Testis (tissue), 3 donors: ENCODE results near the gene P2RX6. TPM values are rescaled to one million over a fixed set of nuclear protein-coding genes. Genes with fewer than 3 reads are reported as not detected.

ENCODE experiments used
- DNase-seq: peaks from one replicate; pipeline ENCODE4 v3.0.0-alpha.2; 2019
- H3K27ac ChIP-seq, 2 donors: fragments of 200-600 bp; sonication (generic); one replicate each; pipeline ENCODE4 v1.5.1; 2019
- H3K27me3 ChIP-seq: fragments of 200-600 bp; sonication (generic); one replicate; pipeline ENCODE4 v1.5.1; 2019
- H3K36me3 ChIP-seq: fragments of 200-600 bp; sonication (generic); one replicate; pipeline ENCODE4 v1.5.1; 2017; ENCODE audit warnings: low read depth; ENCODE audit errors: missing control alignments
- H3K4me1 ChIP-seq: fragments of 200-600 bp; sonication (generic); one replicate; pipeline ENCODE4 v1.5.1; 2019
- H3K4me3 ChIP-seq, 2 donors: fragments of 200-600 bp; sonication (generic); one replicate each; pipeline ENCODE4 v1.5.1; 2017 to 2019
- H3K9me3 ChIP-seq: fragments of 200-600 bp; sonication (generic); one replicate; pipeline ENCODE4 v1.5.1; 2017
- POLR2A ChIP-seq: fragments of 450-650 bp; IDR thresholded peaks from one replicate; pipeline ENCODE4 v1.6.1; 2017; ENCODE audit warnings: antibody characterized with exemption, mild to moderate bottlenecking, moderate library complexity
- WGBS, 2 donors: methylation state at CpG; one replicate each; pipeline ENCODE4 v1.1.5; 2018; 5-methylcytosine and 5-hydroxymethylcytosine counted together
- intact Hi-C: fragments of 100-400 bp; cut with DNase I; formaldehyde crosslinking; loops from one replicate; pipeline ENCODE4 v1.15.1; 2023; ENCODE audit warnings: low total_unique reads
- polyA plus RNA-seq: library from polyadenylated mRNA; stranded (reverse); fragments of 350-450 nt; fragmentation: Illumina TruSeq; extraction: RNeasy Lipid Tissue Mini Kit (QIAGEN cat#74804); gene quantifications from one replicate; pipeline ENCODE4 v1.2.3, GENCODE V29; 2014; ENCODE audit warnings: low read depth, low replicate concordance; ENCODE audit not compliant: insufficient read depth
- total RNA-seq, 2 donors: library from RNA; depleted of rRNA; stranded (reverse); fragments of >200 nt; gene quantifications; one replicate each; pipeline ENCODE4 v1.2.3, GENCODE V29; 2016
- TF ChIP-seq, protein P1 (sequence below), 3 experiments: fragments of 450-650 bp in 2 of 3; fragments of 200-600 bp in 1 of 3; sonication (generic) in 1 of 3; IDR thresholded peaks; one replicate each; pipeline ENCODE4 v1.5.1; 2016 to 2019; ENCODE audit warnings: antibody characterized with exemption in 3 of 3, mild to moderate bottlenecking in 2 of 3, moderate library complexity in 1 of 3

The P2RX6 gene
- total and polyA plus RNA-seq, 3 donors from 2014 or later: 5.2 to 24.0 (median 7.0) TPM

DNA sequence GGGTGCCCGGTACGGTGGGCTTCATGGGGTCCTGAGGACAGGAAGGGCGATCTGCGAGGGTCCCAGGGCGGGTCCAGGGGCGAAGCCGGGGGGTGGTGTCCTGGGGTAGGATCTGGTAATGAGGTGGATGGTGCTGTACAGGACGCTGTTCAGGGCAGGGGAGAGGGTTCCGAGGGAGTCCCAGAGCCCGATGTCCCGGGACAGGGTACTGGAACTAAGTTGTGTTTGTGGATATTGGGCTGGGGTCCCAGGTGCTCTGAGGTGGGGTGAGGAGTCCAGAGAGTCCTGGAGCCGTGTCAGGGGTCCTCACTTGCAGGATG, 32.4 kb upstream of the P2RX6 start:
- Histone ChIP-seq H3K27me3 (no peaks in the 10 kb centered on the region), H3K9me3 (no peaks in the 10 kb centered on the region), H3K4me3 (peak overlapping the region; percentile 69 to 86), H3K4me1 (peaks cover 21% of the 10 kb centered on the region), H3K27ac (peak overlapping the region; percentile 75 to 95), H3K36me3 (no peaks in the 10 kb centered on the region)
- DNase-seq: no peak
- intact Hi-C loops: no loop called here
- TF ChIP-seq, protein P1, sequence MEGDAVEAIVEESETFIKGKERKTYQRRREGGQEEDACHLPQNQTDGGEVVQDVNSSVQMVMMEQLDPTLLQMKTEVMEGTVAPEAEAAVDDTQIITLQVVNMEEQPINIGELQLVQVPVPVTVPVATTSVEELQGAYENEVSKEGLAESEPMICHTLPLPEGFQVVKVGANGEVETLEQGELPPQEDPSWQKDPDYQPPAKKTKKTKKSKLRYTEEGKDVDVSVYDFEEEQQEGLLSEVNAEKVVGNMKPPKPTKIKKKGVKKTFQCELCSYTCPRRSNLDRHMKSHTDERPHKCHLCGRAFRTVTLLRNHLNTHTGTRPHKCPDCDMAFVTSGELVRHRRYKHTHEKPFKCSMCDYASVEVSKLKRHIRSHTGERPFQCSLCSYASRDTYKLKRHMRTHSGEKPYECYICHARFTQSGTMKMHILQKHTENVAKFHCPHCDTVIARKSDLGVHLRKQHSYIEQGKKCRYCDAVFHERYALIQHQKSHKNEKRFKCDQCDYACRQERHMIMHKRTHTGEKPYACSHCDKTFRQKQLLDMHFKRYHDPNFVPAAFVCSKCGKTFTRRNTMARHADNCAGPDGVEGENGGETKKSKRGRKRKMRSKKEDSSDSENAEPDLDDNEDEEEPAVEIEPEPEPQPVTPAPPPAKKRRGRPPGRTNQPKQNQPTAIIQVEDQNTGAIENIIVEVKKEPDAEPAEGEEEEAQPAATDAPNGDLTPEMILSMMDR (IDR thresholded peaks at IDR 0.05): no peak
- no peak for TF ChIP-seq POLR2A
- WGBS, 2 donors: 0 to 2% methylated on average over 7 to 12 of the region's 12 CpGs

DNA sequence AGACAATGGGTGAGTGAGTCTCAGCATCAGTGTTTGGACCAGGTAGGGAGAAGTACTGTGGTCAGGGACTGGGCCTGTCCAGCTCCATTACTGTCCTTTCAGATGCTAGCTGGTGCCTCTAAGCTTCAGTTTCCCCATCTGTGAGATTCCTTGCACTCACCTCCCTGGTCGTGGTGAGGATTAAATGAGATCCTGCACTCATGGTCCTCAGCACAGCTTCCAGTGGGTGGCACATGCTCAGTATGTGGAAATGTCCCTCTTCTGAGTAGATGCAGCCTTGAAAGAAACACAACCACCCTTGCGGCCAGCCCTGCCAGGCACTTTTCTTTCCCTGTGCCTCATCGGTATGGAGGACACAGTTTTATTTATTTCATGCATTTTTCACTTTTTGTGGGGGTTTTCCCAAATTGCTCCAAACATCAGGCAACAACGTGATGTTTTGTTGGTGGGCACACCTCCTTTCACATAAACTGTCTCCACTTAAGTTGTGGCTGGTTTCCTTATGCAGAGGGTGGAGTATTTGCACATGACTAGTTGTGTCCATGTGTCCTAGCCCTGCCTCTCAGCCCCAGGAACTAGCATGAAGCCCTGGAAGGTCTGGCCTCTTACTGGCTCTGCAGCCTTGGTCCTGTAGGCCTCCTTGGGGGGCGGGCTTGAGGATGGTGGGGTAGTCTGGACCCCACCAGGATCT, 31.7 kb upstream of the P2RX6 start:
- no peak for TF ChIP-seq POLR2A
- TF ChIP-seq, protein P1 (IDR thresholded peaks at IDR 0.05): no peak

DNA sequence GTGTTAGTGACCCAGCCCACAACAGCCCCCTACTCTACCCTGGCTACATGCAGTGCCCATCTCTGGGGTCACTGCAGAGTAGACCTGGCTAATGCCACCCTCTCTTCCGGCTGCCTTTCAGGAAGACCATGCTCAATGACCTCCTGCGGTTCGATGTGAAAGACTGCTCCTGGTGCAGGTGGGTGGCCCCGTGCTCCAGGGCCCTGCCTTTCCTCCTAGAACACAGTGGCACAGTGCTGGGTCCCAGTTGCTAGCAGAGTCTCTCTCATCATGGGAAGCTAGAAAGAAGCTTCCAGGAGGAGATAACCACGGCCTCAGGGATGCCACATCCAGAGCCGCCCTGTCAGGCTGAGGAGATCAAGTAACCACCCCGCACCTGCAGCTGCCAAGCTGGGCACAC, 29.2 kb upstream of the P2RX6 start:
- DNase-seq: no peak
- WGBS, 2 donors: 85 to 91% methylated on average over 7 of the region's 7 CpGs
- intact Hi-C loops: no loop called here

More for the DNA sequence above, 31.7 kb upstream of the P2RX6 start:
- intact Hi-C loops: no loop called here
- Histone ChIP-seq H3K4me3 (peak overlapping the region; percentile 69 to 86), H3K27ac (no peak overlapping the region), H3K4me1 (peaks cover 21% of the 10 kb centered on the region), H3K36me3 (no peaks in the 10 kb centered on the region), H3K9me3 (no peaks in the 10 kb centered on the region), H3K27me3 (no peaks in the 10 kb centered on the region)
- DNase-seq: no peak
- 61 to 74% methylated on average over 4 to 5 of the region's 5 CpGs for WGBS, 2 donors

DNA sequence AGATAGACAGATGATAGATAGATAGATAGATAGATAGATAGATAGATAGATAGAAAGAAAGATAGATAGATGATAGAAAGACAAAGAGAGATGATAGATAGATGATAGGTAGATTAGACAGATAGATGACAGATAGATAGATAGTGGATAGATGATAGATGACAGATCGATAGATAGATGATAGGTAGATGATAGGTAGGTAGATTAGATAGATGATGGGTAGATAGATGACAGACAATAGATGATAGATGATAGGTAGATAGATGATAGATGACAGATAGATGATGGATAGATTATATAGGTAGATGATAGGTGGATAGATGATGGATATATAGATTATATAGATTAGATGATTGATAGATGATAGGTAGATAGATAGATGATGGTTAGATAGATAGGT, 28.6 kb upstream of the P2RX6 start:
- intact Hi-C loops: no loop called here
- WGBS, 2 donors: 80 to 84% methylated on average over 1 of the region's 1 CpG
- H3K4me1 ChIP-seq: peaks cover 32% of the 10 kb centered on the region
- H3K4me3 ChIP-seq: no peak overlapping the region
- no peak for DNase-seq
- no peaks in the 10 kb centered on the region for H3K36me3 ChIP-seq
- H3K9me3 ChIP-seq: no peaks in the 10 kb centered on the region
- no peak overlapping the region for H3K27ac ChIP-seq
- no peaks in the 10 kb centered on the region for H3K27me3 ChIP-seq
- TF ChIP-seq, protein P1 (IDR thresholded peaks at IDR 0.05): no peak
- no peak for TF ChIP-seq POLR2A

More for the DNA sequence above, 29.2 kb upstream of the P2RX6 start:
- TF ChIP-seq POLR2A: no peak
- TF ChIP-seq, protein P1 (IDR thresholded peaks at IDR 0.05): no peak
- no peaks in the 10 kb centered on the region for H3K27me3 ChIP-seq
- no peaks in the 10 kb centered on the region for H3K9me3 ChIP-seq
- H3K4me1 ChIP-seq: peaks cover 32% of the 10 kb centered on the region
- H3K27ac ChIP-seq: no peak overlapping the region
- H3K36me3 ChIP-seq: no peaks in the 10 kb centered on the region
- no peak overlapping the region for H3K4me3 ChIP-seq

DNA sequence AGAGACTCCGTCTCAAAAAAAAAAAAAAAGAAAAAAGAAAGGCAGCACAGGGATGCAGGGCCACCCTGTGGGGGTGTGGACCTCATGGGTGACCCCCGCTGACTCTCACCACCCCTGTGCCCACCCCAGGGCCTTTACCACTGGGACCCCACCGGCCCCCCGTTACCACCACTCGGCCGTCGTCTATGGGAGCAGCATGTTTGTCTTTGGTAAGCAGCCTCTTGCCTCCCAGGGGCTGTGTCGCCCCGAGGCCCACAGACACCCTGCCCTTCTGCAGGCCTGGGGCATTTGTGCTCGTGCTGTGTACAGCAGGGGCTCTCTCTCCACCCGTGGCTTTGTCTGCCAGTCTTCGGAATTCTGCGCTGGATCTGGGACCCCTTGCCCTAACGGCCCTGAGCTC, 27.6 kb upstream of the P2RX6 start:
- Histone ChIP-seq H3K36me3 (no peaks in the 10 kb centered on the region), H3K27ac (no peak overlapping the region), H3K27me3 (no peaks in the 10 kb centered on the region), H3K4me3 (no peak overlapping the region), H3K9me3 (no peaks in the 10 kb centered on the region), H3K4me1 (peaks cover 30% of the 10 kb centered on the region)
- no peak for TF ChIP-seq POLR2A
- DNase-seq: no peak
- intact Hi-C loops: no loop called here
- WGBS, 2 donors: 93 to 94% methylated on average over 14 of the region's 14 CpGs
